OCI-M2 (cell line): ENCODE measurements around the gene MCM9.
"Not testable (repeated sequence)": the region's sequence is repeated elsewhere in the genome, so short reads cannot be mapped to it uniquely, and the experiment has no call there.

ENCODE experiments used
- DNase-seq: peaks from one replicate; lab custom pipeline; 2025; ENCODE audit not compliant: unreplicated experiment; lab: John Stamatoyannopoulos, UW

MCM9 gene

DNA sequence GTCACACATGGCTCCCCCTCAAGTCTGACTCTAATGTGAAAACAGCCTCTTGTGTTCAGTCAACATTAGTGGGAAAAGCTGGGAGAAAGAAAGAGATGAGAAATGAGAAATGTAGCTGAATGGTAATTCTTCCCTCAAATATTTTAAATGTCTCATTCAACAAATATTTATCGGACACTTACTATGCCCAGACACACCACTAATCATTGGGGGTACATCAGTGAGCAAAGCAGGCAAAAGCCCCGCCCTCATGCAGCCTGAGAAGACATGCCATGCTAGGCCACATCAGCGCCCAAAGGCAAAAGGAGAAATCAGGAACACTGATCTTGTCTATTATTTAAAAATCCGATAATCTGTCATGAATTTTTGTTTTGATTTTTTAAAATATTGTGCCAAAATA lies 130.9 kb downstream of the MCM9 start:
- DNase-seq = no peak

- DNase-seq = no peak
Measured at GRCh38 chr6:118801257-118801656, 133.7 kb downstream of the MCM9 start.

- peak; percentile 76 for DNase-seq
Measured at GRCh38 chr6:118800394-118801071, 134.4 kb downstream of the MCM9 start.

GRCh38 chr6:118799826-118800225 lies 135.1 kb downstream of the MCM9 start:
- DNase-seq = no peak

DNA sequence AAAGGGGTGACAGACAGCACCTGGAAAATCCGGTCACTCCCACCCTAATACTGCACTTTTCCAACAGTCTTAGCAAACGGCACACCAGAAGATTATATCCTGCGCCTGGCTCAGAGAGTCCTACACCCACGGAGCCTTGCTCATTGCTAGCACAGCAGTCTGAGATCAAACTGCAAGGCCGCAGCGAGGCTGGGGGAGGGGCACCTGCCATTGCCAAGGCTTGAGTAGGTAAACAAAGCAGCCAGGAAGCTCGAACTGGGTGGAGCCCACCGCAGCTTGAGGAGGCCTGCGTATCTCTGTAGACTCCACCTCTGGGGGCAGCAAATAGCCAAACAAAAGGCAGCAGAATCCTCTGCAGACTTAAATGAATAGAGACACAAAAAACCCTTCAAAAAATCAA lies 138.4 kb downstream of the MCM9 start:
- DNase-seq = not testable (repeated sequence)

GRCh38 chr6:118791499-118791898 lies 143.5 kb downstream of the MCM9 start:
- no peak for DNase-seq

- DNase-seq = no peak
Measured at GRCh38 chr6:118789954-118790353, 145.0 kb downstream of the MCM9 start.

- no peak for DNase-seq
Measured at GRCh38 chr6:118789419-118789818, 145.5 kb downstream of the MCM9 start.

GRCh38 chr6:118788702-118789101 lies 146.3 kb downstream of the MCM9 start:
- no peak for DNase-seq

DNA sequence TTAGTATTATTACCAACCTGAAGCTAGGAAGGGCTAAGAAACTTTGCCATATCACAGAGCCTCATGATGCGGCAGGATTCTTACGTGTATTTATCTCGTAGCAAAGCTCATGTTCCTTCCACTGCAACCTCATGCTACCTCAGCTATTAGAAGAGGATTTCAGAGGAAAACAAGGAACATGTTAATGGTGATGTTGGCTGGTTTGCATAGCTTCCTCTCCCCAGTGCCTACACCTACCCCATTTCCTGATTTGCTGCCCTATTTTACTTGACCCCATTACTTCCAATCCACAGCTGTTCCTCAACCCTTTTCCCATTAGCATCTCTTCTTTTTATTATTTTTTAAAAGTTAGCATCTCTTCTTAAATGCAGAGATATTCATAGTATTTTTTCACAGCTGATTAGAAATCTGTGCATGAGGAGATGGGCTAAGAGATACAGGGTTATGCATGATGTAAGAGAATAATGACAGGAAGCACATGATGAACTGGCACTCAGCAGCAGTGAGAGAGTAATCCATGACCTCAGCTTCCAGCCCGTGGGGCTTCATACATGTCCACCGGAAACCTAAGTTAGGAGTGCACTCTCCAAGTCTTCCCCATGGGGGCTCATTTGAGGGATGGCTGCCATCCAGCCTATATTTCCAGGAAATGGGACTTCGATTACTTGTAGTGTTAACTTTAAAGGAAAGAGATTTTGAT lies 147.1 kb downstream of the MCM9 start:
- no peak for DNase-seq

DNA sequence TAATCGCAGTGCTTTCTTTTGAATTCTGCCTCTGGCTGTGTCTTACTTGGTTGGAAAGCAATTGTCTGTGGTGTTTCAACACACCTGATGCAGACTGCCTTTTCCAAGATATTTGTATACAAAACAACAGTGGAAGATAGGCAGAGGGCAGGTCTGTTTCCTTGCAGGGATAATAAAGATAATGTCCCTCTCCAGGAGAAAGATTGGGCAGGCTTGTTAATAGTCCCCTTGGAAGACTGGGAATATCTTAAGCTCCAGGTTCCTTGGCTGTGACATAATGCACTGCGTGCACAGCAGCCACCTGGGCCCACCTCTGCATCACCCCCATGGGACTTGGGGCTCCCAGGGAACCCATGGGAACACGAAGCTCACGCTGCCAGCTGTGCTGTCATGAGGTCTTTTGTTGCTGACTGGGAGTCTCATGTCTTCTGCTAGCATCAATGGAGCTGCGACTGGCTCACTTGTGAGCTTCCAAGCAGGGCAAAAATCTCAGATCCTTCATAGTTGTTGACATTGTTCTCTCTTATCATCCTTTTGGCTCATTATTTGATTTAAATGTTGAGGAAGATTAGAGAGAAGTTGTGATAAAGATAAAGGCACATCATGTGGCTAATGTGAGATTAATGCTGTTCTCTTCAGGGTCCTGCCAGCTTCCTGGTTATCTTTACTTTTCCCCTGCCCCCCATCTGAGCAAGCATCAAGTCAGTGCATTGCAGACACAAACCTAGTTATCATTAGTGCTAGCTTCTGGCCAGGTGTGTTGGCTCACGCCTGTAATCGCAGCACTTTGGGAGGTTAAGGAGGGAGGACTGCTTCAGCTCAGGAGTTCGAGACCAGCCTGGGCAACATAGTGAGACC lies 148.1 kb downstream of the MCM9 start:
- DNase-seq = no peak

GRCh38 chr6:118785601-118786000 lies 149.4 kb downstream of the MCM9 start:
- DNase-seq = no peak

DNA sequence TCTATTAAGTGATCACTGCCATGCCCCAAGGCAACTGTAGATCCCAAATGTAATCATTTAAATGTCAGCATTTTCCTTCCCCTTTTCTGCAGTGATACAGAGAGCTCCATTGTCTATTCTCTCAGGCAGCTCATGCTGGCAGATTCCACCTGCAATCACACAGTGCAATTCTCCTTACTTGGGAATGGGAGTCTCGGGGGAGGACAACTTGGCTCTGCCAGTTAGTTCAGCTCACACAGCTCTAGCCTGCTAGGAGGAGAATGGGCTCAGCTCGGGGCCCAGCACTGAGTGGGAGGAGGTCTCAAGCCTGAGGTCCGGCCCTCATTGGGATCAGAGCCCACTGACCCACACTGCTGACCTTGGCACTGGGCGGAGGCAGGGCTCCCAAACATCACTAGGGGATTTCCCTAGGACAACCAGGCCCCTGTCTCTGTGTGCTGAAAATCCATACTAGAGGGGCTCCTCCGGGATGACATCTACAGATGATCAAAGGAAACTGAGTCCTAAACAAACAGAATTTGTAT lies 150.3 kb downstream of the MCM9 start:
- no peak for DNase-seq

GRCh38 chr6:118783931-118784550 lies 150.9 kb downstream of the MCM9 start:
- no peak for DNase-seq

GRCh38 chr6:118782651-118783050 lies 152.3 kb downstream of the MCM9 start:
- no peak for DNase-seq

- no peak for DNase-seq
Measured at GRCh38 chr6:118781897-118782296, 153.1 kb downstream of the MCM9 start.

GRCh38 chr6:118780668-118781067 lies 154.3 kb downstream of the MCM9 start:
- DNase-seq = no peak

GRCh38 chr6:118776607-118777549 lies 158.1 kb downstream of the MCM9 start:
- peak; percentile 6 for DNase-seq

GRCh38 chr6:118775381-118775780 lies 159.6 kb downstream of the MCM9 start:
- no peak for DNase-seq

DNA sequence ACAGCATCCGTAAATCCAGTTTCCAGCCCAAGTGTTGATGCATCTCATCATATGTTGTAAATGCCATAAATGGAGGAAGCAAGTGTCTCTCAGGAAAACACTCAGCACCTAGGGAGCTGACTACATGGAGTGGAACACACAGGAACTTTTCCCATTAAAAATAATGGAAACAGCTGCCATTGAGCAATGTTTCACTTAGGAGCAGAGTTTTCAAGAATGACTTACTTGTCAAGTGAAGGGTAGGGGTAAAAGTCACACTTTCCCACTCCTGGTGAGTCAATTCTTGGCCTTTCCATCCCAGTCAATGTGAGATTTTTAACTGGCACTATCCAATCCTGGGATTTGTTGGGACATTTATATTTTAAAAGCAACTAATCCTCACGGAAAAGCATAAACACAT lies 160.4 kb downstream of the MCM9 start:
- no peak for DNase-seq
